Peyer's patch (tissue), 4 donors: ENCODE results near the gene VPS50.

ENCODE experiments used
- CTCF ChIP-seq, 6 experiments: fragments of 450-650 bp in 4 of 6; fragments of 200-600 bp in 2 of 6; sonication (generic) in 1 of 6; IDR thresholded peaks; one replicate each; pipeline ENCODE4 v1.5.1; 2017 to 2019; ENCODE audit warnings: antibody characterized with exemption in 6 of 6, mild to moderate bottlenecking in 3 of 6, moderate library complexity in 1 of 6
- POLR2A ChIP-seq, 2 donors: fragments of 450-650 bp; IDR thresholded peaks; one replicate each; pipeline ENCODE4 v1.5.1; 2017; ENCODE audit warnings: antibody characterized with exemption in 2 of 2, mild to moderate bottlenecking in 2 of 2, moderate library complexity in 2 of 2

GRCh38 chr7:93231259-93231658 lies 907 bp upstream of the VPS50 start:
- TF ChIP-seq POLR2A (IDR thresholded peaks at IDR 0.05) (no peak), CTCF (IDR thresholded peaks at IDR 0.05) (no peak)
